Measurements from ENCODE around the gene ALOX5AP.

The ALOX5AP gene

GRCh38 chr13:30787738-30788525, 52.6 kb downstream of the ALOX5AP start:
- Mint-ChIP-seq H3K36me3 (no peaks in the 10 kb centered on the region), H3K4me3 (no peak overlapping the region), H3K27ac (no peak overlapping the region), H3K4me1 (peaks cover 15% of the 10 kb centered on the region), H3K9me3 (no peaks in the 10 kb centered on the region)
- DNase-seq (ENCODE audit: low spot score in 2 of 2) (no peak), ATAC-seq (no peak)

- H3K9me3 Mint-ChIP-seq: no peaks in the 10 kb centered on the region
- peaks cover 12% of the 10 kb centered on the region for H3K4me1 Mint-ChIP-seq
- ATAC-seq (peak; percentile 44), DNase-seq (ENCODE audit: low spot score in 2 of 2) (no peak)
- peak overlapping the region; percentile 21 for H3K27ac Mint-ChIP-seq
- no peak overlapping the region for H3K4me3 Mint-ChIP-seq
- no peaks in the 10 kb centered on the region for H3K36me3 Mint-ChIP-seq
Observed at GRCh38 chr13:30789166-30789862, 54.0 kb downstream of the ALOX5AP start.

- H3K36me3 Mint-ChIP-seq: no peaks in the 10 kb centered on the region
- H3K4me1 Mint-ChIP-seq: peaks cover 25% of the 10 kb centered on the region
- H3K9me3 Mint-ChIP-seq: no peaks in the 10 kb centered on the region
- DNase-seq (ENCODE audit: low spot score in 2 of 2): no peak
- H3K27ac Mint-ChIP-seq: no peak overlapping the region
- no peak for ATAC-seq
- no peak overlapping the region for H3K4me3 Mint-ChIP-seq
Observed at GRCh38 chr13:30790592-30790991, 55.2 kb downstream of the ALOX5AP start.

GRCh38 chr13:30791354-30792001, 56.1 kb downstream of the ALOX5AP start:
- Mint-ChIP-seq H3K9me3 (no peaks in the 10 kb centered on the region), H3K4me1 (peaks cover 34% of the 10 kb centered on the region), H3K36me3 (no peaks in the 10 kb centered on the region), H3K4me3 (no peak overlapping the region), H3K27ac (no peak overlapping the region)
- ATAC-seq (no peak), DNase-seq (ENCODE audit: low spot score in 2 of 2) (no peak)

- H3K4me3 Mint-ChIP-seq: no peak overlapping the region
- H3K36me3 Mint-ChIP-seq: no peaks in the 10 kb centered on the region
- no peak for DNase-seq (ENCODE audit: low spot score in 2 of 2)
- no peak for ATAC-seq
- H3K27ac Mint-ChIP-seq: no peak overlapping the region
- H3K4me1 Mint-ChIP-seq: peaks cover 43% of the 10 kb centered on the region
- H3K9me3 Mint-ChIP-seq: no peaks in the 10 kb centered on the region
Observed at GRCh38 chr13:30792285-30793000, 57.1 kb downstream of the ALOX5AP start.

- Mint-ChIP-seq H3K4me3 (peak overlapping the region; percentile 61), H3K9me3 (no peaks in the 10 kb centered on the region), H3K4me1 (peaks cover 47% of the 10 kb centered on the region), H3K27ac (peak overlapping the region; percentile 94), H3K36me3 (no peaks in the 10 kb centered on the region)
- ATAC-seq: peak; percentile 65
- DNase-seq (ENCODE audit: low spot score in 2 of 2): no peak
Observed at GRCh38 chr13:30796132-30796572, 60.8 kb downstream of the ALOX5AP start.

- ATAC-seq (peak; percentile 83), DNase-seq (ENCODE audit: low spot score in 2 of 2) (no peak)
- Mint-ChIP-seq H3K36me3 (no peaks in the 10 kb centered on the region), H3K27ac (peak overlapping the region; percentile 94), H3K9me3 (no peaks in the 10 kb centered on the region), H3K4me1 (peaks cover 47% of the 10 kb centered on the region), H3K4me3 (peak overlapping the region; percentile 61)
Observed at GRCh38 chr13:30796631-30797601, 61.6 kb downstream of the ALOX5AP start.

GRCh38 chr13:30797847-30798535, 62.6 kb downstream of the ALOX5AP start:
- Mint-ChIP-seq H3K27ac (peak overlapping the region; percentile 94), H3K36me3 (no peaks in the 10 kb centered on the region), H3K9me3 (no peaks in the 10 kb centered on the region), H3K4me3 (peak overlapping the region; percentile 61), H3K4me1 (peaks cover 53% of the 10 kb centered on the region)
- ATAC-seq: no peak
- no peak for DNase-seq (ENCODE audit: low spot score in 2 of 2)

- Mint-ChIP-seq H3K9me3 (no peaks in the 10 kb centered on the region), H3K36me3 (no peaks in the 10 kb centered on the region), H3K4me1 (peaks cover 59% of the 10 kb centered on the region), H3K27ac (no peak overlapping the region), H3K4me3 (no peak overlapping the region)
- ATAC-seq (no peak), DNase-seq (ENCODE audit: low spot score in 2 of 2) (no peak)
Observed at GRCh38 chr13:30798776-30799355, 63.5 kb downstream of the ALOX5AP start.

- DNase-seq (ENCODE audit: low spot score in 2 of 2) (no peak), ATAC-seq (no peak)
- Mint-ChIP-seq H3K4me1 (peaks cover 55% of the 10 kb centered on the region), H3K9me3 (no peaks in the 10 kb centered on the region), H3K4me3 (no peak overlapping the region), H3K36me3 (no peaks in the 10 kb centered on the region), H3K27ac (no peak overlapping the region)
Observed at GRCh38 chr13:30799356-30799824, 64.0 kb downstream of the ALOX5AP start.

GRCh38 chr13:30800107-30800506, 64.8 kb downstream of the ALOX5AP start:
- ATAC-seq (no peak), DNase-seq (ENCODE audit: low spot score in 2 of 2) (no peak)
- H3K4me3 Mint-ChIP-seq: no peak overlapping the region
- no peaks in the 10 kb centered on the region for H3K36me3 Mint-ChIP-seq
- H3K4me1 Mint-ChIP-seq: peaks cover 48% of the 10 kb centered on the region
- H3K9me3 Mint-ChIP-seq: no peaks in the 10 kb centered on the region
- H3K27ac Mint-ChIP-seq: no peak overlapping the region

GRCh38 chr13:30802501-30802900, 67.2 kb downstream of the ALOX5AP start:
- ATAC-seq: peak; percentile 17
- peaks cover 24% of the 10 kb centered on the region for H3K4me1 Mint-ChIP-seq

GRCh38 chr13:30802953-30803478, 67.7 kb downstream of the ALOX5AP start:
- H3K4me3 Mint-ChIP-seq: peak overlapping the region; percentile 47
- no peak overlapping the region for H3K27ac Mint-ChIP-seq
- DNase-seq (ENCODE audit: low spot score in 2 of 2): peak; percentile 83 to 89
- H3K4me1 Mint-ChIP-seq: peaks cover 20% of the 10 kb centered on the region
- peak; percentile 98 for ATAC-seq
- no peaks in the 10 kb centered on the region for H3K36me3 Mint-ChIP-seq
- no peaks in the 10 kb centered on the region for H3K9me3 Mint-ChIP-seq

More at GRCh38 chr13:30802501-30802900, 67.2 kb downstream of the ALOX5AP start:
- Mint-ChIP-seq H3K4me3 (peak overlapping the region; percentile 47), H3K36me3 (no peaks in the 10 kb centered on the region), H3K9me3 (no peaks in the 10 kb centered on the region), H3K27ac (no peak overlapping the region)
- DNase-seq (ENCODE audit: low spot score in 2 of 2): no peak
